Neural crest cell (in vitro differentiated cells): ENCODE results near the gene TMEM131L. TPM values are rescaled to one million over a fixed set of nuclear protein-coding genes. Genes with fewer than 3 reads are reported as not detected.

Experiments used
- DNase-seq: peaks from one replicate; pipeline ENCODE4 v3.0.0; 2021; ENCODE audit warnings: low read depth, mixed read lengths, low spot score
- H3K27ac Mint-ChIP-seq: one replicate; pipeline ENCODE4 v1.8.0; 2021; ENCODE audit warnings: mild to moderate bottlenecking, mixed read lengths; ENCODE audit not compliant: unreplicated experiment
- H3K27me3 Mint-ChIP-seq: 2 replicates; pipeline ENCODE4 v1.8.0; 2021; ENCODE audit warnings: low read depth, mild to moderate bottlenecking, mixed read lengths
- H3K36me3 Mint-ChIP-seq: 2 replicates; pipeline ENCODE4 v1.8.0; 2021; ENCODE audit warnings: low read depth, mild to moderate bottlenecking, mixed read lengths
- H3K4me1 Mint-ChIP-seq: 2 replicates; pipeline ENCODE4 v1.8.0; 2021; ENCODE audit warnings: mixed read lengths
- H3K4me3 Mint-ChIP-seq: one replicate; pipeline ENCODE4 v1.8.0; 2021; ENCODE audit warnings: mild to moderate bottlenecking, mixed read lengths
- H3K9me3 Mint-ChIP-seq: 2 replicates; pipeline ENCODE4 v1.8.0; 2021; ENCODE audit warnings: mixed read lengths
- total RNA-seq: library from RNA; stranded (reverse); gene quantifications from 2 replicates; pipeline ENCODE4 v1.2.1, GENCODE V29; 2021
- TF ChIP-seq, protein P1 (sequence below): fragments of 200-600 bp; sonication (generic); conservative IDR thresholded peaks from 2 replicates; pipeline ENCODE4 v1.5.0; 2021; ENCODE audit warnings: antibody characterized with exemption, mild to moderate bottlenecking

TMEM131L gene
- total RNA-seq, 1 donor from 2014 or later, result 36.1 TPM

- no peak for DNase-seq
- peaks cover 40% of the 10 kb centered on the region for H3K4me1 Mint-ChIP-seq
- H3K36me3 Mint-ChIP-seq, result no peaks in the 10 kb centered on the region
- H3K4me3 Mint-ChIP-seq, result no peak overlapping the region
- no peaks in the 10 kb centered on the region for H3K9me3 Mint-ChIP-seq
- no peaks in the 10 kb centered on the region for H3K27me3 Mint-ChIP-seq
- TF ChIP-seq, protein P1, sequence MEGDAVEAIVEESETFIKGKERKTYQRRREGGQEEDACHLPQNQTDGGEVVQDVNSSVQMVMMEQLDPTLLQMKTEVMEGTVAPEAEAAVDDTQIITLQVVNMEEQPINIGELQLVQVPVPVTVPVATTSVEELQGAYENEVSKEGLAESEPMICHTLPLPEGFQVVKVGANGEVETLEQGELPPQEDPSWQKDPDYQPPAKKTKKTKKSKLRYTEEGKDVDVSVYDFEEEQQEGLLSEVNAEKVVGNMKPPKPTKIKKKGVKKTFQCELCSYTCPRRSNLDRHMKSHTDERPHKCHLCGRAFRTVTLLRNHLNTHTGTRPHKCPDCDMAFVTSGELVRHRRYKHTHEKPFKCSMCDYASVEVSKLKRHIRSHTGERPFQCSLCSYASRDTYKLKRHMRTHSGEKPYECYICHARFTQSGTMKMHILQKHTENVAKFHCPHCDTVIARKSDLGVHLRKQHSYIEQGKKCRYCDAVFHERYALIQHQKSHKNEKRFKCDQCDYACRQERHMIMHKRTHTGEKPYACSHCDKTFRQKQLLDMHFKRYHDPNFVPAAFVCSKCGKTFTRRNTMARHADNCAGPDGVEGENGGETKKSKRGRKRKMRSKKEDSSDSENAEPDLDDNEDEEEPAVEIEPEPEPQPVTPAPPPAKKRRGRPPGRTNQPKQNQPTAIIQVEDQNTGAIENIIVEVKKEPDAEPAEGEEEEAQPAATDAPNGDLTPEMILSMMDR, result no peak
- H3K27ac Mint-ChIP-seq, result no peak overlapping the region
Measured at GRCh38 chr4:153527690-153528089, 61.5 kb downstream of the TMEM131L start.

DNA sequence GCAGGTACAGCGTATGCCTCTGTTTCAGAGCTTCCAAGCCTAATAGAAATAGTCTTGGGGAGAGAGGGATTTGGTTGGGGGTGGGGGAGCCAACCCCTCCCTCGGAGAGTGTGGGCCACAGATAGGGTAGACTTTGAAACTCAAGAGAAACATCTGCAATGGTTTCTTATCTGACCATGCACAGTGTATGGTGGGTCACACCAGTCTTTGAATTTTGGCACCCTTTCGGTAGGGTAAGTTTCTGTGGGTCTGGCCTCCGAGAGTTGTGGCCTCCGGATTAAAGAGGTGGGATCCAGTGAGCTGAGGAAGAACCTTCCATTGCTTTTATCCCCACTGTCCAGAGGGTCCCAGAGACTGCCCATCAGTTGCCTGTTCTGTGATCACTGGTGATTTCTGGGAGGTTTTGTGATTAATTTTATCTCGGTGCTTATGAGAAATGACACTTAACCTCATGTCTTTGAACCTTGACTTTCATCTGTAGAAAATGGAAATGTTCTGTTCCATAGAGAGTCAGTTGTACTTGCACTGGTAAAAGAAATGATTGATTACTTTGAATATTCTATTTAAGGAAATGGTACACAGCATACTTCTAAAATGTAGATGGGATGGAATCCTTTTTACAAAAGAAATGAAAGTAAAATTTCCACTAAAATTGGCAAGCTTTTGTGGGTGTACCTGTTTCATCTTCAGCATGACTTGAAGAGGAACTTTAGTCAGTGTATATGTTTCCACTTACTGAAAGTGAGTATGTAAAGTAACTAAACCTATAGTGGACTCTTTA, 62.7 kb downstream of the TMEM131L start:
- Mint-ChIP-seq H3K4me3 (no peak overlapping the region), H3K27me3 (no peaks in the 10 kb centered on the region), H3K36me3 (no peaks in the 10 kb centered on the region), H3K27ac (no peak overlapping the region), H3K9me3 (no peaks in the 10 kb centered on the region), H3K4me1 (peaks cover 28% of the 10 kb centered on the region)
- TF ChIP-seq, protein P1, result no peak
- no peak for DNase-seq

DNA sequence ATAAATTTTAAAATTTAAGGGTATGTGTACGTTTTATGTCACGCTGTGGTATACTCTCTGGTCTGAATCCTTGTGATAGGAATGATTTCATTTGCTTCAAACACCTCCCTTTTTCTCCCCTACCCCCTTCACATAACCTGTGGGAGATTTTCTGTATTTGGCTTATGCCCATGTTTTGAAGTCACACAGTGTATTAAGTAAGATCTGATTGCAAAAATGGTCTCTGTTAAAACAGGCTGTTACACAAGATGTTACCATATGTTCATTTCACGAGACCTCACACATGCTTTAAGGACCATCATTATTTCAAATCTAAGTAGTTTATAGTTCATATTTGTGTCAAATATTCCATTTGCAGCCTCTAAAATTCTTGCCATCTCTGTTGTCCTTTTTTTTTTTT, 63.5 kb downstream of the TMEM131L start:
- Mint-ChIP-seq H3K4me1 (peaks cover 29% of the 10 kb centered on the region), H3K9me3 (no peaks in the 10 kb centered on the region), H3K4me3 (no peak overlapping the region), H3K27ac (no peak overlapping the region), H3K27me3 (no peaks in the 10 kb centered on the region), H3K36me3 (no peaks in the 10 kb centered on the region)
- no peak for DNase-seq
- TF ChIP-seq, protein P1, result no peak

DNA sequence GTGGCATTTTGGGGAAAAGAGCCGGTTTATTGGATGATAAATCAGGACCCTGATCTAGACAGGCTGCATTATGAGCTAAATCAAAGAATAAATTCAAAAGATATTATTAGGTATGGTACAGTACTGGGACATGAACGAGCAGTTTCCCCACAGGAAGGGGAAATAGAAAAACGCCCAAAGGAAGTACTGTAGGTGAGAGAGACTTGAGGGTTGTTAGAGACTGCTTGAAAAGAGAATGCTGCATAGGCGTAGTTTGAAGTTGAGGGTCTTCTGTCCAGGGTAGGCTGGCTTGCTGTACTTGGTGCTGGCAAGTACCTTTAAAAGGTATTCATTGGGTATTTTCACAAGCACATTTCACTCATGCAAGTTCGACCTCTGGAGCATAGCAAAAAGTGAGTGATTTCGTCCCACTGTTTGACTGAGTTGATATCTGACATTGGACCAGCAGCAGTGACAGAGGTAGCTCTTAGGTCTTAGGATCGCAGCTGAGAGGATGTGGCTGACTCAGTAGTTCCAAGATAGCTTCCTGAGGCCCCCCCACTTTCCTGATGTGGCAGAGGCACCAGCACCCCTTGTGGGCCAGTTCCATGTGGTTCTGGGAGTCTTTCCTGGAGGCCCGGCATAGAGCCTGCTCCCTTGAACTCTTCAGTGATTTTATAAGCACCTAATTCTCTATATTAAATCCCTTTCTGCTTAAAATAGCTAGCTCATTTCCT, 64.3 kb downstream of the TMEM131L start:
- no peak overlapping the region for H3K27ac Mint-ChIP-seq
- no peaks in the 10 kb centered on the region for H3K27me3 Mint-ChIP-seq
- H3K4me1 Mint-ChIP-seq, result peaks cover 36% of the 10 kb centered on the region
- DNase-seq, result no peak
- peaks cover 3% of the 10 kb centered on the region for H3K36me3 Mint-ChIP-seq
- H3K9me3 Mint-ChIP-seq, result no peaks in the 10 kb centered on the region
- TF ChIP-seq, protein P1, result no peak
- H3K4me3 Mint-ChIP-seq, result no peak overlapping the region

DNA sequence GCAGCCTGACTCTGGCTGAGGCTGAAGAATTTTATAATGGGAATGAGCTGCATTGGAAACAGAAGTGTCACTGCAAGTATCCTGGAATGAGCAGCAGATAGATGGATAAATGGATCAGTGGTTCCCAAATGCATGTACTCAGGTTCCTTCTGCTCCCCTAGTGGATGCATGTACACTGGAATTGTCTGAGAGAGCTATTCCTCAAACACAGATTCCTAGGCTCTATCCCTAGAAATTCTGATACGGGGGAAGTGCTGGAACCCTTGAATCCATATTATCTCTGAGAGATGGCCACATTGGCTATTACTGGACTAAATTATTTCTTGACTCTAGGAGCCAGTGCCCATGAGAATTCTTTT, 64.8 kb downstream of the TMEM131L start:
- no peak for DNase-seq
- no peak overlapping the region for H3K4me3 Mint-ChIP-seq
- no peak overlapping the region for H3K27ac Mint-ChIP-seq
- H3K9me3 Mint-ChIP-seq, result no peaks in the 10 kb centered on the region
- no peaks in the 10 kb centered on the region for H3K27me3 Mint-ChIP-seq
- H3K36me3 Mint-ChIP-seq, result peaks cover 3% of the 10 kb centered on the region
- TF ChIP-seq, protein P1, result no peak
- H3K4me1 Mint-ChIP-seq, result peaks cover 40% of the 10 kb centered on the region
